ENCODE data around the gene SRBD1. TPM values are rescaled to one million over a fixed set of nuclear protein-coding genes. Genes with fewer than 3 reads are reported as not detected.

Gene SRBD1
- polyA plus RNA-seq, 1 donor from 2014 or later: 5.3 TPM

DNA sequence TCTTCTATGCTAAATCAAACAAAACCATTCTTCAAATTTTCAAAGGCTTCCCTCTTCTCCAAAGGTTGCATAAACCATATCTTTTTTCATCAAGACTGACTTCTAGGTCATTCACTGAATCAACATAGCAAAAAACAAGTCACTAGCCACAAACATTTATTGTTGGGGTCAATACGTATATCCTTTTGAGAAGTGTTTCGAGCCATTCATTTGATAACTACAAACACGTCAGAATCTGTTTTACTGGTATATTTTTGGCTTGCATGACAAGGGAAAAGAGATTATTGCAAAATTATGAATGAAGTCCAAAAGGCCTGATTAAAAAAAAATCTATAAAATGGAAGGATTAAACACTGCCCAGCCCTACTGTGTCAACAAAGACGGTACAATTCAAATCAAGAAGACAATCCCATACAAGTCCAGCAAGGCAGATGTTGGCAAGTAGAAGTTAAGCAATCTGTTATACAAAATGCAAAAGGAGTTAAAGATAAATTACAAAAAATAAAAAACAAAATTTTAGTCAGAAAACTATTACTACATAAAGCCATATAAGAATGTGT lies 222.4 kb downstream of the SRBD1 start:
- Histone ChIP-seq H3K27me3 (ENCODE audit: insufficient read depth, low read depth, low read length) (no peaks in the 10 kb centered on the region), H3K9me3 (ENCODE audit: low read length) (no peaks in the 10 kb centered on the region), H3K4me3 (ENCODE audit: low read length) (no peak overlapping the region), H3F3A (ENCODE audit: insufficient read depth, low read length, poor library complexity, severe bottlenecking) (no peaks in the 10 kb centered on the region), H3K4me2 (ENCODE audit: low read length) (no peak overlapping the region), H3K79me2 (replicated peaks; ENCODE audit: insufficient read depth, low read length) (no peaks in the 10 kb centered on the region), H2AFZ (ENCODE audit: low read depth, low read length) (no peak overlapping the region), H3K27ac (ENCODE audit: low read length) (no peak overlapping the region), H4K20me1 (ENCODE audit: insufficient read depth) (no peaks in the 10 kb centered on the region), H3K36me3 (ENCODE audit: insufficient read depth, low read length) (no peaks in the 10 kb centered on the region), H3K9ac (ENCODE audit: low read length) (no peak overlapping the region), H3K9me2 (ENCODE audit: insufficient read depth, low read length) (no peaks in the 10 kb centered on the region)
- TF ChIP-seq MXI1 (conservative IDR thresholded peaks at IDR 0.05; ENCODE audit: poor library complexity, severe bottlenecking) (no peak), EZH2 (IDR thresholded peaks at IDR 0.05; ENCODE audit: borderline replicate concordance, insufficient read depth, low read length, poor library complexity, severe bottlenecking) (no peak), CTCF (IDR thresholded peaks at IDR 0.05; ENCODE audit: poor library complexity, severe bottlenecking) (no peak)

DNA sequence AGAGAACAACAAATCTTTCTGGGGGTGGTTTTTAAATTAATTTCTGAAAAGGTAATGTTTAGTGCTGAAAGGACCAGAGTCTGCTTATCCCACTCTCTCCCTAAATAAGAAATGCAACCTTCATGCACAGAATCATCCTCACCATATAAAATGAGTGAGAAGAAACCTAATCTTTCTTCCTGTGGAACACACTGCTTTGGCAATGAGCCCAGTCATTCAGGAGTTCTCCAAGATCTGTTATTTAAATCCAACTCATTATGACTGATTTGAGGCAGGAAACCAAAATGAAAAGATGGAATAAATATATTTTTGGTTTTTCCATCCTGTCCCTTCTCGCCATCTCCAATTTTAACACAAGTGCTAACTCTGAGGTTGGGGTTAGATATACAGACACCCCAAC lies 228.3 kb downstream of the SRBD1 start:
- no peaks in the 10 kb centered on the region for H3K79me2 ChIP-seq (replicated peaks; ENCODE audit: insufficient read depth, low read length)
- H3K36me3 ChIP-seq (ENCODE audit: insufficient read depth, low read length): no peaks in the 10 kb centered on the region
- H4K20me1 ChIP-seq (ENCODE audit: insufficient read depth): no peaks in the 10 kb centered on the region
- no peaks in the 10 kb centered on the region for H3K27me3 ChIP-seq (ENCODE audit: insufficient read depth, low read depth, low read length)
- TF ChIP-seq EZH2 (IDR thresholded peaks at IDR 0.05; ENCODE audit: borderline replicate concordance, insufficient read depth, low read length, poor library complexity, severe bottlenecking) (no peak), RAD21 (conservative IDR thresholded peaks at IDR 0.05) (no peak), EP300 (conservative IDR thresholded peaks at IDR 0.05; ENCODE audit: poor library complexity, severe bottlenecking) (no peak), TAF1 (IDR thresholded peaks at IDR 0.05; ENCODE audit: low read depth) (no peak), SMC3 (conservative IDR thresholded peaks at IDR 0.05; ENCODE audit: poor library complexity) (no peak), POLR2AphosphoS5 (IDR thresholded peaks at IDR 0.05) (no peak), MXI1 (conservative IDR thresholded peaks at IDR 0.05; ENCODE audit: poor library complexity, severe bottlenecking) (no peak), CTCF (IDR thresholded peaks at IDR 0.05; ENCODE audit: poor library complexity, severe bottlenecking) (no peak)
- TF ChIP-seq, protein P1, sequence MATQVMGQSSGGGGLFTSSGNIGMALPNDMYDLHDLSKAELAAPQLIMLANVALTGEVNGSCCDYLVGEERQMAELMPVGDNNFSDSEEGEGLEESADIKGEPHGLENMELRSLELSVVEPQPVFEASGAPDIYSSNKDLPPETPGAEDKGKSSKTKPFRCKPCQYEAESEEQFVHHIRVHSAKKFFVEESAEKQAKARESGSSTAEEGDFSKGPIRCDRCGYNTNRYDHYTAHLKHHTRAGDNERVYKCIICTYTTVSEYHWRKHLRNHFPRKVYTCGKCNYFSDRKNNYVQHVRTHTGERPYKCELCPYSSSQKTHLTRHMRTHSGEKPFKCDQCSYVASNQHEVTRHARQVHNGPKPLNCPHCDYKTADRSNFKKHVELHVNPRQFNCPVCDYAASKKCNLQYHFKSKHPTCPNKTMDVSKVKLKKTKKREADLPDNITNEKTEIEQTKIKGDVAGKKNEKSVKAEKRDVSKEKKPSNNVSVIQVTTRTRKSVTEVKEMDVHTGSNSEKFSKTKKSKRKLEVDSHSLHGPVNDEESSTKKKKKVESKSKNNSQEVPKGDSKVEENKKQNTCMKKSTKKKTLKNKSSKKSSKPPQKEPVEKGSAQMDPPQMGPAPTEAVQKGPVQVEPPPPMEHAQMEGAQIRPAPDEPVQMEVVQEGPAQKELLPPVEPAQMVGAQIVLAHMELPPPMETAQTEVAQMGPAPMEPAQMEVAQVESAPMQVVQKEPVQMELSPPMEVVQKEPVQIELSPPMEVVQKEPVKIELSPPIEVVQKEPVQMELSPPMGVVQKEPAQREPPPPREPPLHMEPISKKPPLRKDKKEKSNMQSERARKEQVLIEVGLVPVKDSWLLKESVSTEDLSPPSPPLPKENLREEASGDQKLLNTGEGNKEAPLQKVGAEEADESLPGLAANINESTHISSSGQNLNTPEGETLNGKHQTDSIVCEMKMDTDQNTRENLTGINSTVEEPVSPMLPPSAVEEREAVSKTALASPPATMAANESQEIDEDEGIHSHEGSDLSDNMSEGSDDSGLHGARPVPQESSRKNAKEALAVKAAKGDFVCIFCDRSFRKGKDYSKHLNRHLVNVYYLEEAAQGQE (IDR thresholded peaks at IDR 0.05; ENCODE audit: borderline replicate concordance): no peak
- H3K9me2 ChIP-seq (ENCODE audit: insufficient read depth, low read length): no peaks in the 10 kb centered on the region
- no peak overlapping the region for H3K4me2 ChIP-seq (ENCODE audit: low read length)
- no peaks in the 10 kb centered on the region for H3K9me3 ChIP-seq (ENCODE audit: low read length)
- no peak overlapping the region for H3K4me3 ChIP-seq (ENCODE audit: low read length)
- no peaks in the 10 kb centered on the region for H3F3A ChIP-seq (ENCODE audit: insufficient read depth, low read length, poor library complexity, severe bottlenecking)
- no peak overlapping the region for H3K9ac ChIP-seq (ENCODE audit: low read length)
- no peak overlapping the region for H2AFZ ChIP-seq (ENCODE audit: low read depth, low read length)
- no peak overlapping the region for H3K27ac ChIP-seq (ENCODE audit: low read length)

Measured in neural cell (in vitro differentiated cells).